Upper lobe of left lung (tissue), 4 donors: ENCODE measurements around the gene UNC13B.

ENCODE experiments used
- EP300 ChIP-seq, 4 donors: sonication (generic); formaldehyde crosslinking; IDR thresholded peaks; one replicate each; pipeline ENCODE4 v1.5.1; 2017; ENCODE audit warnings: antibody characterized with exemption in 4 of 4, control low read depth in 2 of 4
- POLR2A ChIP-seq, 4 donors: fragments of 450-650 bp; IDR thresholded peaks; one replicate each; pipeline ENCODE4 v1.5.1; 2016 to 2017; ENCODE audit warnings: antibody characterized with exemption in 4 of 4, mild to moderate bottlenecking in 2 of 4

DNA sequence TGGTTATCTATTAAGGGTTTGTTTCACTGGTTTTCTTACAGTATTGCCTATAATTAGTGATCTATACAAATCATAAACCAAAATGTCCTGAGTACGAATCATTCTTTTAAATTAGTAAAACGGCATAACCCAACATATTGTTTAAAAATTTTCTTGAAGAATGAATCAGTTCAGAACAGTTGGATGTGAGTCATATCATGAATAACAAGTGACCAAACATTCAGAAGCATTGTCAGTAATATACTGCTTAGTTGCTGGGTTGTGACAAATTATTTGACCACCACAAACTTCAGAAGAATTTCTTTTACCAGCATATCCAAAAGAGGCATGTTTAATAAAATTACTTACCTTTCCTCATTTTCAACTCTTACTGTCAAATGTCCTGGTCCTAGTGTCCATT lies 111.2 kb downstream of the UNC13B start:
- TF ChIP-seq POLR2A (IDR thresholded peaks at IDR 0.05) = no peak
- TF ChIP-seq EP300 (IDR thresholded peaks at IDR 0.05) = no peak
